ENCODE data around the gene BBLN.

Gene BBLN

GRCh38 chr9:128162215-128163026 is 2.4 kb downstream of the BBLN start:
- DNase-seq (ENCODE audit: extremely low read depth, low read depth), result no peak
- TF ChIP-seq CTCF (IDR thresholded peaks at IDR 0.05; ENCODE audit: low read depth, low read length, missing control alignments), result no peak

GRCh38 chr9:128163027-128163515 is 3.0 kb downstream of the BBLN start:
- no peak for DNase-seq (ENCODE audit: extremely low read depth, low read depth)
- H3K4me3 ChIP-seq (replicated peaks; ENCODE audit: low read depth, low read length), result no peak overlapping the region
- no peak for TF ChIP-seq CTCF (IDR thresholded peaks at IDR 0.05; ENCODE audit: low read depth, low read length, missing control alignments)

More at GRCh38 chr9:128162215-128163026, 2.4 kb downstream of the BBLN start:
- no peak overlapping the region for H3K4me3 ChIP-seq (replicated peaks; ENCODE audit: low read depth, low read length)

- TF ChIP-seq CTCF (IDR thresholded peaks at IDR 0.05; ENCODE audit: low read depth, low read length, missing control alignments), result no peak
- no peak for DNase-seq (ENCODE audit: extremely low read depth, low read depth)
- H3K4me3 ChIP-seq (replicated peaks; ENCODE audit: low read depth, low read length), result no peak overlapping the region
Observed at GRCh38 chr9:128163523-128164306, 3.6 kb downstream of the BBLN start.

GRCh38 chr9:128164307-128164885 is 4.3 kb downstream of the BBLN start:
- TF ChIP-seq CTCF (IDR thresholded peaks at IDR 0.05; ENCODE audit: low read depth, low read length, missing control alignments), result no peak
- no peak overlapping the region for H3K4me3 ChIP-seq (replicated peaks; ENCODE audit: low read depth, low read length)
- DNase-seq (ENCODE audit: extremely low read depth, low read depth), result no peak

GRCh38 chr9:128166169-128166568 is 6.1 kb downstream of the BBLN start:
- no peak overlapping the region for H3K4me3 ChIP-seq (replicated peaks; ENCODE audit: low read depth, low read length)
- no peak for TF ChIP-seq CTCF (IDR thresholded peaks at IDR 0.05; ENCODE audit: low read depth, low read length, missing control alignments)
- no peak for DNase-seq (ENCODE audit: extremely low read depth, low read depth)

GRCh38 chr9:128167209-128167608 is 7.1 kb downstream of the BBLN start:
- DNase-seq (ENCODE audit: extremely low read depth, low read depth), result no peak
- TF ChIP-seq CTCF (IDR thresholded peaks at IDR 0.05; ENCODE audit: low read depth, low read length, missing control alignments), result no peak
- no peak overlapping the region for H3K4me3 ChIP-seq (replicated peaks; ENCODE audit: low read depth, low read length)
